ENCODE data around the gene EDAR.

Gene EDAR

GRCh38 chr2:108958632-108959341 is 30.2 kb downstream of the EDAR start:
- Histone ChIP-seq H3K4me1 (ENCODE audit: control insufficient read depth, insufficient read depth, low read length) (peaks cover 20% of the 10 kb centered on the region), H3K9me3 (ENCODE audit: control insufficient read depth, low read length) (no peaks in the 10 kb centered on the region), H3K36me3 (ENCODE audit: control insufficient read depth, insufficient read depth, low read length) (no peaks in the 10 kb centered on the region), H3K4me3 (ENCODE audit: low read length) (no peak overlapping the region), H3K27me3 (ENCODE audit: control insufficient read depth, insufficient read depth, low read length) (no peaks in the 10 kb centered on the region), H3K9ac (ENCODE audit: low read length) (no peak overlapping the region)

GRCh38 chr2:108958002-108958401 is 31.0 kb downstream of the EDAR start:
- Histone ChIP-seq H3K27me3 (ENCODE audit: control insufficient read depth, insufficient read depth, low read length) (no peaks in the 10 kb centered on the region), H3K9me3 (ENCODE audit: control insufficient read depth, low read length) (no peaks in the 10 kb centered on the region), H3K9ac (ENCODE audit: low read length) (no peak overlapping the region), H3K4me1 (ENCODE audit: control insufficient read depth, insufficient read depth, low read length) (peaks cover 20% of the 10 kb centered on the region), H3K4me3 (ENCODE audit: low read length) (no peak overlapping the region), H3K36me3 (ENCODE audit: control insufficient read depth, insufficient read depth, low read length) (no peaks in the 10 kb centered on the region)

GRCh38 chr2:108956375-108956774 is 32.6 kb downstream of the EDAR start:
- Histone ChIP-seq H3K4me3 (ENCODE audit: low read length) (no peak overlapping the region), H3K9ac (ENCODE audit: low read length) (no peak overlapping the region), H3K9me3 (ENCODE audit: control insufficient read depth, low read length) (no peaks in the 10 kb centered on the region), H3K4me1 (ENCODE audit: control insufficient read depth, insufficient read depth, low read length) (peaks cover 20% of the 10 kb centered on the region), H3K27me3 (ENCODE audit: control insufficient read depth, insufficient read depth, low read length) (no peaks in the 10 kb centered on the region), H3K36me3 (ENCODE audit: control insufficient read depth, insufficient read depth, low read length) (no peaks in the 10 kb centered on the region)

GRCh38 chr2:108950369-108951135 is 38.5 kb downstream of the EDAR start:
- Histone ChIP-seq H3K4me1 (ENCODE audit: control insufficient read depth, insufficient read depth, low read length) (no peaks in the 10 kb centered on the region), H3K36me3 (ENCODE audit: control insufficient read depth, insufficient read depth, low read length) (no peaks in the 10 kb centered on the region), H3K9ac (ENCODE audit: low read length) (no peak overlapping the region), H3K9me3 (ENCODE audit: control insufficient read depth, low read length) (peaks cover 6% of the 10 kb centered on the region), H3K27me3 (ENCODE audit: control insufficient read depth, insufficient read depth, low read length) (no peaks in the 10 kb centered on the region), H3K4me3 (ENCODE audit: low read length) (no peak overlapping the region)

GRCh38 chr2:108949316-108950239 is 39.4 kb downstream of the EDAR start:
- peaks cover 6% of the 10 kb centered on the region for H3K9me3 ChIP-seq (ENCODE audit: control insufficient read depth, low read length)
- no peaks in the 10 kb centered on the region for H3K27me3 ChIP-seq (ENCODE audit: control insufficient read depth, insufficient read depth, low read length)
- H3K4me1 ChIP-seq (ENCODE audit: control insufficient read depth, insufficient read depth, low read length): no peaks in the 10 kb centered on the region
- H3K9ac ChIP-seq (ENCODE audit: low read length): no peak overlapping the region
- no peaks in the 10 kb centered on the region for H3K36me3 ChIP-seq (ENCODE audit: control insufficient read depth, insufficient read depth, low read length)
- H3K4me3 ChIP-seq (ENCODE audit: low read length): no peak overlapping the region

- Histone ChIP-seq H3K9me3 (ENCODE audit: control insufficient read depth, low read length) (peaks cover 6% of the 10 kb centered on the region), H3K36me3 (ENCODE audit: control insufficient read depth, insufficient read depth, low read length) (no peaks in the 10 kb centered on the region), H3K4me3 (ENCODE audit: low read length) (no peak overlapping the region), H3K9ac (ENCODE audit: low read length) (no peak overlapping the region), H3K27me3 (ENCODE audit: control insufficient read depth, insufficient read depth, low read length) (no peaks in the 10 kb centered on the region), H3K4me1 (ENCODE audit: control insufficient read depth, insufficient read depth, low read length) (no peaks in the 10 kb centered on the region)
Observed at GRCh38 chr2:108947271-108947907, 41.6 kb downstream of the EDAR start.

- H3K9me3 ChIP-seq (ENCODE audit: control insufficient read depth, low read length): peaks cover 6% of the 10 kb centered on the region
- H3K36me3 ChIP-seq (ENCODE audit: control insufficient read depth, insufficient read depth, low read length): no peaks in the 10 kb centered on the region
- no peaks in the 10 kb centered on the region for H3K27me3 ChIP-seq (ENCODE audit: control insufficient read depth, insufficient read depth, low read length)
- H3K9ac ChIP-seq (ENCODE audit: low read length): no peak overlapping the region
- H3K4me3 ChIP-seq (ENCODE audit: low read length): no peak overlapping the region
- H3K4me1 ChIP-seq (ENCODE audit: control insufficient read depth, insufficient read depth, low read length): no peaks in the 10 kb centered on the region
Observed at GRCh38 chr2:108946442-108946841, 42.6 kb downstream of the EDAR start.

GRCh38 chr2:108945969-108946368 is 43.1 kb downstream of the EDAR start:
- Histone ChIP-seq H3K36me3 (ENCODE audit: control insufficient read depth, insufficient read depth, low read length) (no peaks in the 10 kb centered on the region), H3K9ac (ENCODE audit: low read length) (no peak overlapping the region), H3K4me1 (ENCODE audit: control insufficient read depth, insufficient read depth, low read length) (no peaks in the 10 kb centered on the region), H3K27me3 (ENCODE audit: control insufficient read depth, insufficient read depth, low read length) (no peaks in the 10 kb centered on the region), H3K4me3 (ENCODE audit: low read length) (no peak overlapping the region), H3K9me3 (ENCODE audit: control insufficient read depth, low read length) (peaks cover 6% of the 10 kb centered on the region)

- Histone ChIP-seq H3K9me3 (ENCODE audit: control insufficient read depth, low read length) (peaks cover 6% of the 10 kb centered on the region), H3K27me3 (ENCODE audit: control insufficient read depth, insufficient read depth, low read length) (no peaks in the 10 kb centered on the region), H3K4me3 (ENCODE audit: low read length) (no peak overlapping the region), H3K36me3 (ENCODE audit: control insufficient read depth, insufficient read depth, low read length) (no peaks in the 10 kb centered on the region), H3K9ac (ENCODE audit: low read length) (no peak overlapping the region), H3K4me1 (ENCODE audit: control insufficient read depth, insufficient read depth, low read length) (no peaks in the 10 kb centered on the region)
Observed at GRCh38 chr2:108944601-108945331, 44.3 kb downstream of the EDAR start.

- H3K9me3 ChIP-seq (ENCODE audit: control insufficient read depth, low read length): peaks cover 6% of the 10 kb centered on the region
- H3K9ac ChIP-seq (ENCODE audit: low read length): no peak overlapping the region
- H3K4me3 ChIP-seq (ENCODE audit: low read length): no peak overlapping the region
- H3K27me3 ChIP-seq (ENCODE audit: control insufficient read depth, insufficient read depth, low read length): no peaks in the 10 kb centered on the region
- H3K4me1 ChIP-seq (ENCODE audit: control insufficient read depth, insufficient read depth, low read length): no peaks in the 10 kb centered on the region
- H3K36me3 ChIP-seq (ENCODE audit: control insufficient read depth, insufficient read depth, low read length): no peaks in the 10 kb centered on the region
Observed at GRCh38 chr2:108943751-108944150, 45.3 kb downstream of the EDAR start.

GRCh38 chr2:108942888-108943287 is 46.1 kb downstream of the EDAR start:
- no peaks in the 10 kb centered on the region for H3K27me3 ChIP-seq (ENCODE audit: control insufficient read depth, insufficient read depth, low read length)
- no peaks in the 10 kb centered on the region for H3K36me3 ChIP-seq (ENCODE audit: control insufficient read depth, insufficient read depth, low read length)
- H3K4me1 ChIP-seq (ENCODE audit: control insufficient read depth, insufficient read depth, low read length): no peaks in the 10 kb centered on the region
- peaks cover 6% of the 10 kb centered on the region for H3K9me3 ChIP-seq (ENCODE audit: control insufficient read depth, low read length)
- H3K4me3 ChIP-seq (ENCODE audit: low read length): no peak overlapping the region
- no peak overlapping the region for H3K9ac ChIP-seq (ENCODE audit: low read length)

Data from mucosa of stomach (tissue), 1 donor.